GM19455 (cell line): ENCODE measurements around the gene OR52N5.

Experiments used
- ATAC-seq: cut with Tn5 transposase; IDR thresholded peaks from one replicate; pipeline ENCODE4 v1.9.1; 2021; ENCODE audit not compliant: unreplicated experiment

The OR52N5 gene

DNA sequence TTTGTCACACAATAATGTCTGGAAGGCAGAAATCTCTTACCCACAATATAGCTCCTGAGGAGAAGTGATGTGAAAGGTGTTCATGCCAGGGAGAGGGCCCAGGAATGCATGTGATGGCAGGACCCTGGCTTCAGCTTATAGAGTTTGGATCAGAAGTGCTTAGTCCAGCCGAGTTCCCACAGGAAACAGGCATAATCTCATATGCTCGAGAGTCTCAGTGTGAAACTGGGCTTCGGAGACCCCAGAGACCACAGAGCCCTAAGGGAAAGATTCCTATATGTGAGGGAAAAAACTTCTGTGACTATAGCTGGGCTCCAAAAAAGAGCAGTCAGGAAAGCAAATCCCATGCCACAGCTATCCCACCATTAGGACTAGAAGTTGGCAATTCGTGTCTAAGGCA is at the start of gene OR52N5:
Gene OR52N5 (minus strand): TSS at position 101 of the 400 bp plus-strand sequence. CDS start 4,721 bp downstream, outside the sequence.
- no peak for ATAC-seq

DNA sequence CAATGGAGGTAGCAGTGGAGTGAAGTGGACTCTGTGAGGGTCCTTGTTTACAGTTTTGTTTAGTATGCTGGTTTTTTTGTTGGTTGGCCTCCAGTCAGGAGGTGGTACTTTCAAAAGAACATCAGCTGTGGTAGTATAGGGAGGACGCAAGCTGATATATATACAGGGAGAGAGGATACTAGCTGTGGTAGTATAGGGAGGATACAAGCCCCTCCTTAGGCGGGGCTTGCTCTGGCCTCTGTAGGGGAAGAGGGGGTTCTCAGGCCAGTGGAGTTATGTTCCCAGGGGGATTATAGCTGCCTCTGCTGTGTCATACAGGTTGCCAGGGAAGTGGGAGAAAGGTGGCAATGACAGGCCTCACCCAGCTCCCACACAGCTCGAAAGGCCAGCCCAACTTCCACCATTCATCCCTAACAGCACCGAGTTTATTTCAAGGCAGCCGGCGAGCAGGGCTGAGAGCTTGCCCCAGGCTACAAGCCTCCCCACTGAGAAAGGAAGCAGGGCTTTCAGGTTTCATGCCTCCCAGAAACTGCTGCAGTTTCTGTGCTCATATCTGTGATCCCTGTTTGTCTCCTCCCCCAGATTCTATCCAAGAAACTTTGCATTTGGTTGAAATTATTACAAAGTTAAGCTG is 48.2 kb upstream of the OR52N5 start:
- ATAC-seq = no peak

DNA sequence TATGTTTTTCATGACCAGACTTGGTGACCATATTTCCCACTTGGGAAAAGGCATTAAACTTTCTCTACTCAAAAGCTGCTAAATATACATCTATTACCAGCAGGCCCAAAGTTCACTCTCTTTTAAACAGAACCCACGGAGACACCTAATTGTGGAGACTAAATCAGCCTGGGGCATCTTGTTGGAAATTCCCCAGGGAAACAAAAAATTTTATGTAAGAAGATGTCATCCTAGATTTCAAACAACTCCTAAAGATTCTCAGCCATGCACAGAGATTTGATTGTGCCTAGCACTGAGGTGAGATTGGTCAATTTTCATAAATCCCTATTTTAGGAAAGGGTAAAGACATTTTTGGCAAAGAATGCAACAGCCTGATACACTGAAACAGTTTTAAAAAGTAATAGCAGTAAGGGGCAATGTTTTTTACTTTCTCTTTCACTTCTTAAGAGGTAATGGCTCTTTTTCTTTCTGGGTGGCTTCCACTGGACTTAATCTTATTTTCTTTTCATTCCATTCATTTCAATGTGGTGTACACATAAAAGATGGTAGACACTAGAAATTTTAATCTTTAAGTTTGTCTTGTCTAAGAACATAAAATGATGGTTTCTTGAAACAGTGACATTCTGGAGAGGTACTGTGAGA is 35.2 kb upstream of the OR52N5 start:
- ATAC-seq = no peak

DNA sequence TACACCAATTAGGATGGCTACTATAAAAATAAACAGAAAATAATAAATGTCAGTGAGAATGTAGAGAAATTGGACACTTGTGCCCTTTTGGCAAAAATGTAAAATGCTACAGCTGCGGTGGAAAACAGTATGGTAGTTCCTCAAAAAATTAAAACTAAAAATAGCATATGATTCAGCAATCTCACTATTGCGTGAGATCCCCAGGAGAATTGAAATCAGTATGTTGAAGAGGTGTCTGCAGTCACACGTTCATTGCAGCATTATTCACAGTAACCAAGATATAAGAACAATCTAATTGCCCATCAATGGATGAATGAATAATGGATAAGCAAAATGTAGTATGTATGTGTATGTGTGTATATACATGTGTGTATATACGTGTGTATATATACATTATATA is 32.4 kb upstream of the OR52N5 start:
- ATAC-seq = no peak

DNA sequence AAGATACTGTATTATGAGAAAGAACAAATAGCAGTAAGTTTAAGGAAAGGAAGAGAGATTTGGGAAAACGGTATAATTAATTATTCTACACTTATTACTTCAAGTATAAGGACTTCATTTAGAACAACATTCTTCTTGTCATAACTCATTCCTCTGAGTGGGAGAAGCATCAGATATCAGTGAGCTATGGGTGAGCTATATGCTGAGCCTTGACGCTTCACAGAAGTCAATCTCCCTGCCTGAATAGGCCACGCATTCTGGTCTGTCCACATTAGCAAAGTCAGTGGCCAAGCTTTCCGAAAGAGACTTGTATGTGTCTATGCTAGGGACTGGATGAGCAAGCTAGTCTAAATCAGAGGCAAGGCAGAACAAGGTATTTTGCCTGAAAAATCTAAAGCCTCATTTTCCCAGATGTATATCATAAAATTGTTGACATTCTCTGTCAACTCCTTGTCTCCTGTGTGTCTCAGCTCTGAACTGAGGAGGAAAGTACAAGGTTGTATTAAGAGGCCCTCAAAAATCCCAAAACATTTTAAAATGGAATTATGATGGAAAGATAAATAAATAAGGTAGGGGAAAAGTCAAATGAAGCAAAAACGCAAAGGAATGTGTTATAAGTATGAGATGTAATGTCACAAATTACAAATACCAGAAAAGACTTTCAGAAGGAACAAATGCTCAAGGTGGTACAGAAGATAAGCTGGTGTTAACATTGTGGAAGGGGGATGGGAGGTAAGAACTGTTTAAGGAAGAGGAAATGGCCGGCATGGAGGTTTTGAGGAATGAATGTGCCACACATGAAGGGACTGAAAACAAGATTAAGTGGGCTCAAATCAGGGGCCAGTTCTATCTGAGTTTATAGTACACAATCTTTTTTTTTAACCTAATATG is 27.0 kb upstream of the OR52N5 start:
- no peak for ATAC-seq

DNA sequence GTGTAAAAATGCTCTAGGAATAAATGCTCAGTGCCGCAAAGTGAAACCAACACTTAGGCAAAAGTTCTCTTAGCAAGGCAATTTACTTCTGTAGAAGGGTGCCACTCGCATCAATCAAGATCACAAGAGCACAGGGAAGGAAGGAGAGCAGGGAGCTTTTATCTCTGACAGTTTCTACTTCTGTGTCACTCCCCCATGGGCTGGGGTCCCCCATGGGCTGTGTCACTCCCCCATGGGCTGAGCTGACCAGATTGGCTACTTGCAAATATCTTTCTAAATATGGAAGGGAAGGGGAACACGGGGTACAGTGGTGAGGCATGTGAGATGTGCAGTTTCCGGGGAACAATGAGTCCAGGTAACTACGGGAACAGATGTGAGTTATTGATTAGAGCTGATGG is 26.0 kb upstream of the OR52N5 start:
- ATAC-seq = peak; percentile 23

DNA sequence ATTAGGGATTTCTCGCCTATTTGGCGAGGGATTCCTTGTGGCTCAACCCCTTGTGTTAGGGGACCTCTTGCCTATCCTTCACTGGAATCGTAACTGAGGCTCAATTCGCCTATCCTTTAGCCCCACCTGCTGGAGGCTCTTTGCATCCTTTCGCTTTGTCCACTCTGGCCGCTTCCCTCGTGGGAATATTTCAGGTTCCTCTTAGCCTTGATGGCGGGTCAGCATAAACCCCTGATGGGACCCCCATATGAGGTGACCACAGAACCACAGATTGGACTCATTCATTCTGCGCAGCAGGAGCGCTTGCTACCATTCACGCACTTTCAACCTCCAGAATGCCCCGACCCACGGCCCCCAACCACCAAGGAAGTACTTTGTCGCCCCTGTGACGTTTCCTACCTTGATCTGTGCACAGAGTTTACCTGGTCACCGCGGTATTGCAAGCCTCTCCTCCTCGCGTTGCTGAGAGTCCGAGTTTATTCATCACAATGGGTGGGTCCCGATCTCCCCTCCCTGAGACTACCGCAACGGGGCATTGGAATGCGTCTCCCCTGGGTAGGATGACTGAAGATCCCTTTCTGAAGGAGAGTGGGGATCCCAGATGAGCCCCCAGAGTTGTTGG is 25.5 kb upstream of the OR52N5 start, which contains the start of gene OR52N2:
Gene OR52N2 (plus strand): TSS at position 425 of the 622 bp plus-strand sequence. CDS start 11,412 bp downstream, outside the sequence.
- ATAC-seq = peak; percentile 95

DNA sequence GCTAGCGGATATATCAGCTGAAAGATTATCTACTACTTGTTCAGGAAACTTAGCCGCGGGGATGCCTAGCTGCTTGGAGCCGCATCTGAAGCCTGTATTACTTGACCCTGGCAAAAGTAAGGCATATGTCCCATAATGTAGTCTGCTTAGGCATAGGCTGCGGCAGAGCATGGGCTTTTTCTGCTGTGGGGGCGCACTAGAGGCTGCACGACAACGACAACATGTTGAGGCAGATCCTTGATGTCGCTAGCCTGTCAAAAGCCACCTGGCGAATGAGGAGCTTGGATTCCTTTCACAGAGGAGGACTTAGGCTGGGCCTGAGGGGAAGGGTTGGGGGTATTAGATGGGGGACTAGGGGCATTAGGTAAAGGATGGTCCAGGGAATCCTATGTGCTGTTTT is 24.4 kb upstream of the OR52N5 start:
- no peak for ATAC-seq

DNA sequence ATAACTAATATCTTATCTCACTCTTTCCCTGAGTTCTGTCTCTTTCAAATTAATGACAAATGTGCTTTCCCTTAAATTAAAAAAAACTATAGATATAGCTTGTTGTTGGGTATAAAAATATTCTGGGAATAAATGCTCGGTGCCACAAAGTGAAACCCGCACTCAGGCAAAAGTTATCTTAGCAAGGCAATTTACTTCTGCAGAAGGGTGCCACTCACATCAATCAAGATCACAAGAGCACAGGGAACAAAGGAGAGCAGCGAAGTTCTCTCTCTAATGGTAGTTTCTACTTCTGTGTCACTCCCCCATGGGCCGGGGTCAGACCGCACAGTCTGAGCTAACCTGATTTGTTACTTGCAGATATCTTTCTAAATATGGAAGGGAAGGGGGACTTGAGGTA is 20.8 kb upstream of the OR52N5 start:
- ATAC-seq = no peak

DNA sequence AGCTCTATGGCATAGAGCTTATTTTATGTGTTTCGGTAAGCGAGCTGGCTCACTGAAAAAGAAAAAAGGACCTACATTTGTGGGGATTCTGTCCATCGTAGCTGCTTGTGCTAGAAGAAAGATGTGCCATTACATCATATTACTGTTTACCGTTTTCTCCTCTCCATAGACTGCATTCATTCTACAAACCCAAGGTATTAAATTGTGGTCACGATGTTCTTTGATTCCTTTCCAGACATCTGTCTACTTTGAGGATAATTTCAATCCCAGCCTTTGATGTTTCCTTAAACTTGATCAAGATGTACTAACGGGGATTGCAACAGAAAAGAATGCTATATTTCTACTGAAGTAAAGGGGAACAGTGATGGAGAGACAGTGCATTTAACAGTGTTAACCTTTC is 13.4 kb upstream of the OR52N5 start:
- no peak for ATAC-seq

DNA sequence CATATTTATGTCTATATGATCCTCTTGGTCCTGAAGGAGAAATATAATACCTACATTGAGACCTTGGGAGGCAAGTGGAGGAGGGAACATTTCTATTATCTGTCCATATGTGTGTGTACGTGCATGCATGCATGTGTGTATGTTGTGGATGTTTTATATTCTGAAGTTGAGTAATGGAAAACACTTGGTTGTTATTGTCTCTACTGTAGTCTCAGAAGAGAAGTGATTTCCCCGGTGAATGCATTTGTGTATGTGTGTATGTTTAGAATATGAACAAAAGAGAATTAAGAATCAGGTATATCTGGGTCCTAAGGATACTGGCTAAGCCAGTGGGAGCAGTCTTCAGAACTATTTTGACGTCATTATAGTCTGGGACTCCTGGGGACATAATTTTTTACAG is 8.0 kb upstream of the OR52N5 start, which contains the start of gene OR52N1:
Gene OR52N1 (minus strand): TSS at position 101 of the 400 bp plus-strand sequence. CDS start 2,449 bp downstream, outside the sequence.
- no peak for ATAC-seq

DNA sequence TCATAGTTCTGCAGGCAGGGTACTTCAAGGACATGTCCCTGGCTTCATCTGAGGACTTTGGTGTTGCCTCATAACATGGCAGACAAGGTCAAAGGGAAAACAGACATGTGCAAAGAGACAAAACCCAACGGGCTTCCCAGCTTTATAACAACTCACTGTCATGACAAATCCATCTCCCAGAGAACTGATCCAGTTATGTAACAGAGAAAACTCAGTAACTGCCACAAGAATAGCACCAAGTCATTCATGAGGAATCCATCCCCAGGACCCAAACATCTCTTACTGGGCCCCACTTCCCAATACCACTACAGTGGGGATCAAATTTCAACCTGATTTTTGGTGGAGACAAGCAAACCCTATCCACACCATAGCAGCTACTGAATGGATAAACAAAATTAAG is 16.1 kb downstream of the OR52N5 start:
- ATAC-seq = no peak

DNA sequence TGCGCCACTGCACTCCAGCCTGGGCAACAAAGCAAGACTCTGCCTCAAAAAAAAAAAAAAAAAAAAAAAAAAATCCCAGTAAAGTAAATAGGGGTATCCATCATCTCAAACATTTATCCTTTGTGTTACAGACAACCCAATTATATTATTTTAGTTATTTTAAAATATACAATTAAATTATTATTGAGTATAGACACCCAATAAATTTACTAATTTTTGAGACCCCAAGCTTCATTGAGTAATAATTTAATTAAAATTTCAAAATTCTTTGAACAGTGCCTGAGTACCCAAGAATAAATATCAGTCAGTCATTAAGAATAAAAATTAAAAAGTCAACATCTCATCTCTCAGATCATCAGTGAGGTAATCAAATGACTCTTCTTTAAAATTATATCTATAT is 29.2 kb downstream of the OR52N5 start, which contains the start of gene OR52N4:
Gene OR52N4 (plus strand): TSS at position 301 of the 400 bp plus-strand sequence. CDS start 498 bp downstream, outside the sequence.
- no peak for ATAC-seq

DNA sequence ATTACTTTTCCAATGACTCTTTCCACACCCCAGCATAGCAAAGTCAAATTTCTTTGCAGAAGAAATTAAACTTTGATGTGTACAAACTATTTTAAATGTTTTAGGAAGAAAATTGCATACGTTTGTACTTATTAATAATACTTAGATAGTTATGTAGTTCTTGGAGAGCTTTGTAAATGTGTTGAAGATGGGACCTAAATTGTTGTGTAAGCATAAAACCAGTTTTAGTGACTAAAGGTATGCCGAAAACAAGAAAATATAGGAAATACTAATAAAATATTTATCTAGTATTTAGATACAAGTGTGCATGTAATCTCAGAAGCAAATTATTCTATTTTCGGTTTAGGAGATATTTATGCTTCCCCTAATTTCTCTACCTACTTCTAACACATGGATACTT is 33.3 kb downstream of the OR52N5 start:
- no peak for ATAC-seq

DNA sequence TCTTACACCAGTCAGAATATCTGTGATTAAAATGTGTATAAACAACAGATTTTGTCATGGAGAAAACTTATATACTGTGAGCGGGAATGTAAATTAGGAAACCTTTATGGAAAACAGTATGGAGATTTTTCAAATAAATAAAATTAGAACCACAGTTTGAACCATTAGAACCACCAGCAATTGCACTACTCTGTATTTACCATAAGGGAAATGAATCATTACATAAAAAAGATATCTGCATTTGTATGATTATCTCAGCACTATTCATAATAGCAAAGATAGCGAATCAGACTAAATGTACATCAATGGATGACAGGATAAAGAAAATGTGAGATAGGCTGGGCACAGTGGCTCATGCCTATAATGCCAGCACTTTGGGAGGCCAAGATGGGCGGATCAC is 36.5 kb downstream of the OR52N5 start:
- no peak for ATAC-seq

DNA sequence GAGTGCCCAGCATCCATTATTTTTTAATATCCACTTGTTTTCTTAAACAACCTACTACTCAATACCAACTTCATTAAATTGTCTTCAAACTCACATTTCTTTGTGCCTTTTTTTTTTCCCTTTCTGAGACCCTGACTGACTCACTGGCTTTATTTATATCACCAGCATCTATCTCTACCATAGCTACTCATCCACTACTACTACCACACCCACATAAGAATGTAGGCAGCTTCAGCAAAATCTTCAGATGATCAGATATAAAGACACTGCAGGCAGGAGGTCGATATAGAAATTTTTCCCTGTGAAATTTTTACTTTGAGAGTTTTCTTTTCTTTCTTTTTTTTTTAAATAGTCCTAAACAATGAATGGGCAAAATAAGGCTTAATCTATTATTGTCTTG is 44.7 kb downstream of the OR52N5 start:
- no peak for ATAC-seq

DNA sequence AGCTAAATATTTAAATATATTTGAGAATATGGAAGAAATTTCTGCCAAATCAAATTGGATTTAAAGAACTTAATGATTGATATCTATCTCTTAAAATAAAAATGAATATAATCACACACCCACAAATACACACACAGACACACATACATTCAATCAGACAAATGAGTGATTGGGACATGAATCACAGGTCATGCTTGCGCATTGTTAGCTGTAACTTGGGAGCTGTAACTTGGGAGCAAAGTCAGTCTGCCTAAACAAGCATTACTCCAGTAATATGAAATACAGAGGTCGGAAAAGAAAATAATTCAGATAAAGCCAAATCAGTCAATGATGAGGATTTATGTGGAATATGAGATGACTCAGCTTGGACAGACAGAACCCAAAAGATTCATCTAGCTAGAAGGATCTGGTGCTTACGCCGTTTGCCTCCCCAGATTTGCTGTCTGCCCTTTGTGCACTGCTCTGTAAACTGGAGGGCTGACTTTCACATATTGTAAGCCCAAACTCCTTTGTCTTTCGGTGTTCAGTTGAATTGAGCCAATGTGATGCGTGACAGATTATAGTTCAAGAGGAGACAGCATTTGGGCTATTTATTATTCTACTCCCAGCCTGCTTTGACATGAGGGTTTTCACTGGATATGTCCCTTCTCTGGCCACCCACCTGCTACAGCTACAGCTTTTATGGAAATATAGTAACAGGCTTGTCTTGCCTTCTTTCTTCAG is 45.3 kb downstream of the OR52N5 start:
- ATAC-seq = no peak

DNA sequence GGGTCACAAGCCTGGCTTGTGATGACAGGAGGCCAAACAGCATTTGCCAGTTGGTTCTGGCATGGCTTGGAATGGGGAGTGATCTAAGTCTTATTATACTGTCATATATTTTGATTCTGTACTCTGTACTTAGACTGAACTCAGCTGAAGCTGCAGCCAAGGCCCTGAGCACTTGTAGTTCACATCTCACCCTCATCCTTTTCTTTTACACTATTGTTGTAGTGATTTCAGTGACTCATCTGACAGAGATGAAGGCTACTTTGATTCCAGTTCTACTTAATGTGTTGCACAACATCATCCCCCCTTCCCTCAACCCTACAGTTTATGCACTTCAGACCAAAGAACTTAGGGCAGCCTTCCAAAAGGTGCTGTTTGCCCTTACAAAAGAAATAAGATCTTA is 46.1 kb downstream of the OR52N5 start:
- no peak for ATAC-seq

DNA sequence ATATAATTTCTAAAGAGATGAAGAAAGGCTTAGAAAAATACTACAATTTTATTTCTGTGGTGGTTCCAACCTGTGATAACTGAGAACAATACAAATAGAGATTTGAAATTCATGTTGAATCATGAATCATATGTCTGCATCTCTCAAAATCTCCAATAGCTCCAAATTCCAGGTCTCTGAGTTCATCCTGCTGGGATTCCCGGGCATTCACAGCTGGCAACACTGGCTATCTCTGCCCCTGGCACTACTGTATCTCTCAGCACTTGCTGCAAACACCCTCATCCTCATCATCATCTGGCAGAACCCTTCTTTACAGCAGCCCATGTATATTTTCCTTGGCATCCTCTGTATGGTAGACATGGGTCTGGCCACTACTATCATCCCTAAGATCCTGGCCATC is 46.8 kb downstream of the OR52N5 start, which contains the start of gene OR56B1:
Gene OR56B1 (plus strand): TSS at position 53 of the 400 bp plus-strand sequence. CDS start 69 bp downstream, at position 122.
- no peak for ATAC-seq

DNA sequence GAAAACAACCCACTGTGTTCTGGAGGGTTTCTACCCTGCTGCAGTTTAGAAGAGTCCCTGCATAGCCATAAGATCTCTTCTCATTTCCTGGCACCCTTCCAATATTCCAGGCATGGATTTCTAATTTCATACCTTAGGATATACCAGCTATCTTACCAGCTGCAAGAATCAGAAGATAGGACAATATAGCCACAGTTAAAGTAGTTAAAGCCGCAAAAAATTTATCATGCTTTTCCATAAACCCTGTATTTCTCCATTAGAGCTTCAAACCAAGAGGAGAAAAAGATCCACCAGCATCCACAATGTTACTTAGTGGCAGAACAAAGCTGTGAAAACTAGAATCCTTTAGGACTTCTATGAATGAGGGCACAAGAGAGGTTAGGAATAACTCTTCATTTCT is 55.5 kb downstream of the OR52N5 start:
- ATAC-seq = no peak
